NOMO-1 treated with DMSO at 0.1 percent for 48 hours (cell line): ENCODE data around the gene CGB5.
A peak's percentile ranks its signal among the peaks of the same experiment; 100 is the strongest.
"Not testable (repeated sequence)": the region's sequence is repeated elsewhere in the genome, so short reads cannot be mapped to it uniquely, and the experiment has no call there.

Source experiments
- DNase-seq: peaks from one replicate; lab custom pipeline; 2025; ENCODE audit not compliant: unreplicated experiment; lab: John Stamatoyannopoulos, UW

The CGB5 gene

GRCh38 chr19:49020931-49021895 is 22.4 kb upstream of the CGB5 start:
- DNase-seq = peak; percentile 29

- DNase-seq = no peak
These were observed 21.5 kb upstream of the CGB5 start for GRCh38 chr19:49022116-49022515.

- DNase-seq = not testable (repeated sequence)
These were observed 19.4 kb upstream of the CGB5 start, which contains the start of gene CGB3 for GRCh38 chr19:49024233-49024632. TSS of gene CGB3 (minus strand) at chr19:49024333. CDS start at chr19:49023971, 362 bp downstream.

DNA sequence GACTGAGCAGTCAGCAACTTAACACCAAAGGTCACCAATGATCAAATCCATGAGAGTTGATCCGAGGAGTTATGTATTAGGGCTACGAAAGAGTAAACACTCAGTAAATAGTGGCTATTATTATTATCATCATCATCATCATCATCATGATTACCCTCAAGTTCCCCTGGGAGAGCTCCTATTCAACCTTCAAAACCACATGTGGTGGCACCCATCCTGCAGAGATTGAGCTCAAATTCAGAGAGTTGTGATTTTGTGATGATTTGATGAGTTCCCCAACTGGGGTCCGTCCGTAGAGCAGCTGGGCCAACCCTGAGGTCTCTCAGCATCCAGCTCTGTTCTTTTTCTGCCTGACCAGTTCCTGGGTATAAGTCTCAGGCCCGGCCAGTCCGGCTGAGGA is 18.6 kb upstream of the CGB5 start:
- DNase-seq = not testable (repeated sequence)

DNA sequence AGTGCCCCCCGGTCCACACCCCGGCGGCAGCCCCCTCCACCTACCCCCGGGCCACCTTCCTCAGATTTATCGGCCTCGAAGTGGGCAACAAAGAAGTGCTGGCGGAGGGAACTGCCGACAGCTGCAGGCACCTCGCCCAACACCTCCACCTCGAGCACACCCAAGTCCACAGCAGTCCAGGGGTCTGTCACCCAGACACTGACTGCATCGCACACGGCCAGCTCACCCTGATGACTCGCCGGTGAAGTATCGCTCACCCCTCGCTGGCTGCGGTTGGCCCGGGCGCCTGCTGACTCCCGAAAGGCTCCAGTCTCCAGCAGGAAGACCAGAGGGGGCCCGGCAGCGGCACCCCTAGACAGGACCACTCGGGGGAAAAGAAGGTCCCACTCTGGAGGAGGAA is 18.0 kb upstream of the CGB5 start:
- DNase-seq = not testable (repeated sequence)

- not testable (repeated sequence) for DNase-seq
These were observed 15.0 kb upstream of the CGB5 start for GRCh38 chr19:49028686-49029085.

GRCh38 chr19:49029749-49030148 is 13.9 kb upstream of the CGB5 start:
- not testable (repeated sequence) for DNase-seq

DNA sequence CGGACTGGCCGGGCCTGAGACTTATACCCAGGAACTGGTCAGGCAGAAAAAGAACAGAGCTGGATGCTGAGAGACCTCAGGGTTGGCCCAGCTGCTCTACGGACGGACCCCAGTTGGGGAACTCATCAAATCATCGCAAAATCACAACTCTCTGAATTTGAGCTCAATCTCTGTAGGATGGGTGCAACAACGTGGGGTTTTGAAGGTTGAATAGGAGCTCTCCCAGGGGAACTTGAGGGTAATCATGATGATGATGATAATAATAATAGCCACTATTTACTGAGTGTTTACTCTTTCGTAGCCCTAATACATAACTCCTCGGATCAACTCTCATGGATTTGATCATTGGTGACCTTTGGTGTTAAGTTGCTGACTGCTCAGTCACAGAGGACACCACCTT is 13.3 kb upstream of the CGB5 start:
- DNase-seq = not testable (repeated sequence)

- not testable (repeated sequence) for DNase-seq
These were observed 11.9 kb upstream of the CGB5 start, which contains the start of gene CGB2 for GRCh38 chr19:49031642-49032301. TSS of gene CGB2 (plus strand) at chr19:49031890. CDS start at chr19:49032096, 206 bp downstream.

DNA sequence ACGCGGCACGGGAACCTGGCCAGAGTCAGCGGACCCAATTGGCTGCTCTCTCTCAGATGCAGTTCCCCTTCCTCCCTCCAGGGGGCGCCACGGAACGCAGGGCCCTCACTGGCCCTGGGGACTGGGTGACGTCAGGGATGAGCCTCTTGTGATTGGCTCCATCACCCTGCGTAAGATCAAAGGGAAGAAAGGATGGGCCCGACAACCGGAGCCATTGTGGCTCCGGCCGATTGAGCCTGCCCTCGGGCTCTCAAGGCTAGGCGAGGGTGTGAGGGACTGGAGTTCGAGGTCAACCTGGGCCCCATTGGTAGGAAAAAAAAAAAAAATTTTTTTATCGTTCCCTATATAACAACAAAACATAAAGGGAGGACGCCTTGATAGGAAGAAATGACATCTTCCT is 6.8 kb upstream of the CGB5 start, which contains the start of gene CGB1:
Gene CGB1 (minus strand): TSS at position 81 of the 400 bp plus-strand sequence. CDS start 184 bp downstream, outside the sequence.
- DNase-seq = peak; percentile 24

GRCh38 chr19:49038111-49038510 is 5.5 kb upstream of the CGB5 start:
- DNase-seq = not testable (repeated sequence)

DNA sequence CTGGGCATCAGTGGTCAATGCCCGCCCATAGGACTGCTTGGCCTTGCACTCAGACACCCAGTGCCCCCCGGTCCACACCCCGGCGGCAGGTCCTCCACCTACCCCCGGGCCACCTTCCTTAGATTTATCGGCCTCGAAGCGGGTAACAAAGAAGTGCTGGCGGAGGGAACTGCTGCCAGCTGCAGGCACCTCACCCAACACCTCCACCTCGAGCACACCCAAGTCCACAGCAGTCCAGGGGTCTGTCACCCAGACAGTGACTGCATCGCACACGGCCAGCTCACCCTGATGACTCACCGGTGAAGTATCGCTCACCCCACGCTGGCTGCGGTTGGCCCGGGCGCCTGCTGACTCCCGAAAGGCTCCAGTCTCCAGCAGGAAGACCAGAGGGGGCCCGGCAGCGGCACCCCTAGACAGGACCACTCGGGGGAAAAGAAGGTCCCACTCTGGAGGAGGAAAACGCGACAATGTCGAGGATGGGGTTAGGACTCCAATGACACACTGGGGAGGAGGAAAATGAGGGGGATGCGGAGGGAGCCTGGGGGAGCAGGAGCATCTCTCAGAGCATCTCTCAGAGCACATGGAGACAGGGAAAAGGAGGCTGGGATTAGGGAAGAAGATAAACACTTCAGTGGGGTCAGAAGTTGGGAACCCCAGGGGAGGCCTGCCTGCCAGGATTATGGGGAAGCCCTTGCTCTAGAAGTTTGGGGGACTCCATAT is 4.9 kb upstream of the CGB5 start:
- not testable (repeated sequence) for DNase-seq

- DNase-seq = not testable (repeated sequence)
These were observed 3.9 kb upstream of the CGB5 start for GRCh38 chr19:49039736-49040135.

DNA sequence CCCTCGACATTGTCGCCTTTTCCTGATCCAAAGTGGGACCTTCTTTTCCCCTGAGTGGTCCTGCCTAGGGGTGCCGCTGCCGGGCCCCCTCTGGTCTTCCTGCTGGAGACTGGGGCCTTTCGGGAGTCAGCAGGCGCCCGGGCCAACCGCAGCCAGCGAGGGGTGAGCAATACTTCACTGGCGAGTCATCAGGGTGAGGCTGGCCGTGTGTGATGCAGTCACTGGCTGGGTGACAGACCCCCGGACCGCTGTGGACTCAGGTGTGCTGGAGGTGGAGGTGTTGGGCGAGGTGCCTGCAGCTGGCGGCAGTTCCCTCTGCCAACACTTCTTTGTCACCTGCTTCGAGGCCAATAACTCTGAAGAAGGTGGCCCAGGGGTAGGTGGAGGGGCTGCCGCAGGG is 1.5 kb upstream of the CGB5 start:
- no peak for DNase-seq

DNA sequence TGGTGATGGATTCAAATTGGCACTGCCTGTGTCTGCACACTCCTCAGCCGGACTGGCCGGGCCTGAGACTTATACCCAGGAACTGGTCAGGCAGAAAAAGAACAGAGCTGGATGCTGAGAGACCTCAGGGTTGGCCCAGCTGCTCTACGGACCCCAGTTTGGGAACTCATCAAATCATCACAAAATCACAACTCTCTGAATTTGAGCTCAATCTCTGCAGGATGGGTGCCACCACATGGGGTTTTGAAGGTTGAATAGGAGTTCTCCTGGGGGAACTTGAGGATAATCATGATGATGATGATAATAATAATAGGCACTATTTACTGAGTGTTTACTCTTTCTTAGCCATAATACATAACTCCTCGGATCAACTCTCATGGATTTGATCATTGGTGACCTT is 982 bp upstream of the CGB5 start:
- DNase-seq = not testable (repeated sequence)

GRCh38 chr19:49049011-49049410 is 5.4 kb downstream of the CGB5 start, which contains the start of gene CGB8:
TSS of gene CGB8 (minus strand) at chr19:49049111. CDS start at chr19:49048739, 372 bp downstream.
- not testable (repeated sequence) for DNase-seq

DNA sequence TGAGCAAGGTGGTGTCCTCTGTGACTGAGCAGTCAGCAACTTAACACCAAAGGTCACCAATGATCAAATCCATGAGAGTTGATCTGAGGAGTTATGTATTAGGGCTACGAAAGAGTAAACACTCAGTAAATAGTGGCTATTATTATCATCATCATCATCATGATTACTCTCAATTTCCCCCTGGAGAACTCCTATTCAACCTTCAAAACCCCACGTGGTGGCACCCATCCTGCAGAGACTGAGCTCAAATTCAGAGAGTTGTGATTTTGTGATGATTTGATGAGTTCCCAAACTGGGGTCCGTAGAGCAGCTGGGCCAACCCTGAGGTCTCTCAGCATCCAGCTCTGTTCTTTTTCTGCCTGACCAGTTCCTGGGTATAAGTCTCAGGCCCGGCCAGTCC is 6.2 kb downstream of the CGB5 start:
- not testable (repeated sequence) for DNase-seq

- DNase-seq = not testable (repeated sequence)
These were observed 6.9 kb downstream of the CGB5 start for GRCh38 chr19:49050376-49051033.

- peak; percentile 17 for DNase-seq
These were observed 12.7 kb downstream of the CGB5 start for GRCh38 chr19:49056101-49056901.
